Measurements from ENCODE around the gene BHLHE41.

DNA sequence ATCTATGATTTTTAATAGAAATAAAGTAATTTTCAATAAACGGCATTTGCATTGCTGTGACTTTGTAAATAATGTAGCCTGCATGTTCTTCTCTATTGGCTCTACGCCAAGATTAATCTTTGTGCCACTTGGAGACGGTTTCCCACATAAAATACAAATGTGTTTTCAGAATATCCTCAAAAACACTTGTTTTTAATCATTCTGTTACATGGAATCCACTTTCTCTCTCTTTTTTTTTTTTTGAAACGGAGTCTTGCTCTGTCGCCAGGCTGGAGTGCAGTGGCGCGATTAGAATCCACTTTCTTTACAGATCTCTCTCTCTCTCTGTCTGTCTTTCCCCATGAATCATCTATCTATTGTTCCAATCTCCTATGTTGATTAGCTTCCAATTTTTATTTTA is 47.7 kb upstream of the BHLHE41 start:
- TF ChIP-seq, protein P1, sequence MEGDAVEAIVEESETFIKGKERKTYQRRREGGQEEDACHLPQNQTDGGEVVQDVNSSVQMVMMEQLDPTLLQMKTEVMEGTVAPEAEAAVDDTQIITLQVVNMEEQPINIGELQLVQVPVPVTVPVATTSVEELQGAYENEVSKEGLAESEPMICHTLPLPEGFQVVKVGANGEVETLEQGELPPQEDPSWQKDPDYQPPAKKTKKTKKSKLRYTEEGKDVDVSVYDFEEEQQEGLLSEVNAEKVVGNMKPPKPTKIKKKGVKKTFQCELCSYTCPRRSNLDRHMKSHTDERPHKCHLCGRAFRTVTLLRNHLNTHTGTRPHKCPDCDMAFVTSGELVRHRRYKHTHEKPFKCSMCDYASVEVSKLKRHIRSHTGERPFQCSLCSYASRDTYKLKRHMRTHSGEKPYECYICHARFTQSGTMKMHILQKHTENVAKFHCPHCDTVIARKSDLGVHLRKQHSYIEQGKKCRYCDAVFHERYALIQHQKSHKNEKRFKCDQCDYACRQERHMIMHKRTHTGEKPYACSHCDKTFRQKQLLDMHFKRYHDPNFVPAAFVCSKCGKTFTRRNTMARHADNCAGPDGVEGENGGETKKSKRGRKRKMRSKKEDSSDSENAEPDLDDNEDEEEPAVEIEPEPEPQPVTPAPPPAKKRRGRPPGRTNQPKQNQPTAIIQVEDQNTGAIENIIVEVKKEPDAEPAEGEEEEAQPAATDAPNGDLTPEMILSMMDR (IDR thresholded peaks at IDR 0.05), result no peak
- no peak for TF ChIP-seq EP300 (IDR thresholded peaks at IDR 0.05)

Data from stomach (tissue), 4 donors.